Astrocyte (in vitro differentiated cells and primary cell): Measurements from ENCODE around the gene RIGI.

ENCODE experiments used
- CTCF ChIP-seq: IDR thresholded peaks from 2 replicates; pipeline ENCODE4 v1.5.1; 2011; ENCODE audit warnings: low read depth, mild to moderate bottlenecking, inconsistent platforms, low read length, moderate library complexity; ENCODE audit not compliant: insufficient read depth
- EZH2 ChIP-seq: IDR thresholded peaks from 2 replicates; pipeline ENCODE4 v1.6.1; 2012; ENCODE audit warnings: mild to moderate bottlenecking, low read length, inconsistent platforms; ENCODE audit not compliant: insufficient read depth

GRCh38 chr9:32550562-32551275 lies 24.7 kb upstream of the RIGI start:
- TF ChIP-seq CTCF (no peak), EZH2 (no peak)
